ENCODE measurements around the gene DLST.

- TF ChIP-seq CTCF (IDR thresholded peaks at IDR 0.05; ENCODE audit: low read length) = no peak
- no peak for TF ChIP-seq EZH2 (optimal IDR thresholded peaks at IDR 0.05; ENCODE audit: low read depth, low read length)
- no peak for TF ChIP-seq EZH2phosphoT487 (IDR thresholded peaks at IDR 0.05; ENCODE audit: low read length)
These were observed 67.5 kb downstream of the DLST start for GRCh38 chr14:74949191-74949601.
